GOT3 (cell line): ENCODE results near the gene PLS3.

Source experiments
- DNase-seq: peaks from one replicate; lab custom pipeline; 2025; ENCODE audit warnings: mixed read lengths; lab: John Stamatoyannopoulos, UW

Gene PLS3

DNA sequence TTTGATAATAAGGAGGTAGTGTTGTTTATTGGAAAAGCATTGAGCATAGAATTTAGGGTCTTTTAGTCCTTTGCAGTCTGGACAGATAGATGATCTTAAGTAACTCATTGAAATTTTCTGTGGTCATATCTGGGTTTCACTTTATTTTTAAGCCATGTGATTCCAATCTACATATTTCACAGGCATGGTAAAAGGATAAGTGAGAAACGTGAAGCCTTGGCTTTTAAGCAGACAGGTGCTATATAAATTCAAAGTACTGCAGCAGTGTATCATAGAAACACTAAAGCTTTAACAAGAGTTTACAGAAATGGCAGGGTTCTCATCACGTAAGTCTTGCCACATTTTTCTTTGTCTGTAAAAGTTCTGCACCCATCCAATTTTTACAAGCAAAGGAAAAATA, 4.9 kb downstream of the PLS3 start:
- no peak for DNase-seq

DNA sequence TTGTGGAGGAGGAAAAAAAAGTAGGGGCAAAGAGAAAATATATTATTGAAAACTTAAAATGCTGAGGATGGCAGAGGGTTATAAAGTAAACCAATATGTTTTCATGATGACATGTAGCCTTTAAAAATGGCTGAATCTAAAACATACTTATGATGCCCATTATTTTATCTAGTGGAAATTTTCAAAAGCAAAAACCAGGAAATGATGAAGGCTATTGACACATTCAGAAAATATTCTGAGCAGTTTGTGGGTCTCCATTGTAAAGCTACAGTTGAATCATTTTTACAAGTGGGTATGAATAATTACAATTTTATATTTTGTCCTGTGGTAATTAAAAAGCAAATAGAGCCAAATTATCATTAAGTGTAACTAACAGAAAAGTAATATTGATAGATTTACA, 10.7 kb downstream of the PLS3 start:
- DNase-seq = no peak

DNA sequence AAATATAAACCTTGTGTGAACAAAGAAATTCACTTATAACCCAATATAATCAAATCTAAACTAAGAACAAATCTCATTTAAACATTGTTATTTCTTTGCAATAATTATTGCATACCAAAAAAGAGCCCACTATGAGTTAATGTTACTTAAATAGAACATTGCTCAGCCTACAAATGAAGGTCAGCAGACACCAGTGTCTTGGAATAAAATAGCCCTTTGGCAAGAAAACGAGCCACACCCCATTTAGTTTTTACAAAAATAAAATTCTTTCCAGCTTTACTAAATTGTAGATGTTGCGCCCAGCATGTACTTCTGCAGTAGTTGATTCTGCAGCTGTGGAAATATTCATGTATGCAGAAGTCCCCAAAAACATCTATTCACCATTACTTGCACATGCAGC, 12.2 kb downstream of the PLS3 start:
- no peak for DNase-seq

DNA sequence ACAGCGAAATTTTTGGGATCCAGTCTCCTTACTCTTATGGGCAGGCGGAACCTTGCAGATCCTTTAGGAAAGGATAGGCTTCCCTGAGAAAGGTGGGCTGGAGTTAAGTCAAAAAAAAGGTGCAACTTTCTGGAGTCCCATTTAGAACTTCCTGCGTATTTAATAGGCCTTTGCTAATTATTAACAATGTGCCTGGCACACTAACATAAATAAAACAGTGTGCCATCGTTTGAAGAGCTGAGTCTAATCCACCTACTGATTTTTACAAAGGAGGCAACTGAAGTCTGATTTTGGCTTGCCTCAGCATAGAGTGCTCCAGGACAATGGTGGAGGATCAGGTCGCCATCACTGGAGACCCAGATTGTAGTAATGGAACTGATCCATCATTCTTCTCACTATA, 15.7 kb downstream of the PLS3 start:
- no peak for DNase-seq

DNA sequence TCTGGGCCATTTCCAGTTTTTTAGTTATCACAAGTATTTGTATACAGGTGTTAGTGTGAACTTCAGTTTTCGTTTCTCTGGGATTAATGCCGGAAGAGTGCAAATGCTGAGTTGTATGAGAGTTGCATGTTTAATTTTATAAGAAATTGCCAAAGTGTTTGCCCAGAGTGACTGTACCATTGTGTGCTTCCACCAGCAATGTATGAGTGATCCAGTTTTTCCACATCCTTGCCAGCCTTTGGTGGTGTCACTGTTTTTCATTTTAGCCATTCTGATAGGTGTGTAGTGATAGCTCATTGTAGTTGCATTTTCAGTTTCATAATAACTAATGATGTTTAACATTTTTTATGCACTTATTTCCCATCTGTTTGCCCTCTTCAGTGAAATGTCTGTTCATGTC, 18.4 kb downstream of the PLS3 start:
- no peak for DNase-seq

DNA sequence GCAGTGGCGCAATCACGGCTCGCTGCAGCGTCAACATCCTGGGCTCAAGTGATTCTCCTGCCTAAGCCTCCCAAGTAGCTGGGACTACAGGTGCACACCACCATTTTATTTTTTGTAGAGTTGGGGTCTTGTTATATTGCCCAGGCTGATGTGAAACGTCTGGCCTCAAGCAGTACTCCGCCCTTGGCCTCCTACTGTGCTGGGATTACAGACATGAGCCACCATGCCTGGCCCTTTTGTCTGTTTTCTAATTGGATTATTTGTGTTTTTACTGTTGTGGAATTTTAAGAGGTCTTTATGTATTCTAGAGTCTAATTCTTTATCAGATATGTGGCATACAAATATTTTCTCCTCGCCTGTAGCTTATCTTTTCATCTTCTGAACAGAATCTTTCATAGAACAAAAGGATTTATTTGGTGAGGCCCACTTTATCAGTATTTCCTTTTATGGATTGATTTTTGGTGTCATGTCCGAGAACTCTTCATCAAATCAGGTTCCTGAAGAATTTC, 18.9 kb downstream of the PLS3 start:
- DNase-seq = no peak

DNA sequence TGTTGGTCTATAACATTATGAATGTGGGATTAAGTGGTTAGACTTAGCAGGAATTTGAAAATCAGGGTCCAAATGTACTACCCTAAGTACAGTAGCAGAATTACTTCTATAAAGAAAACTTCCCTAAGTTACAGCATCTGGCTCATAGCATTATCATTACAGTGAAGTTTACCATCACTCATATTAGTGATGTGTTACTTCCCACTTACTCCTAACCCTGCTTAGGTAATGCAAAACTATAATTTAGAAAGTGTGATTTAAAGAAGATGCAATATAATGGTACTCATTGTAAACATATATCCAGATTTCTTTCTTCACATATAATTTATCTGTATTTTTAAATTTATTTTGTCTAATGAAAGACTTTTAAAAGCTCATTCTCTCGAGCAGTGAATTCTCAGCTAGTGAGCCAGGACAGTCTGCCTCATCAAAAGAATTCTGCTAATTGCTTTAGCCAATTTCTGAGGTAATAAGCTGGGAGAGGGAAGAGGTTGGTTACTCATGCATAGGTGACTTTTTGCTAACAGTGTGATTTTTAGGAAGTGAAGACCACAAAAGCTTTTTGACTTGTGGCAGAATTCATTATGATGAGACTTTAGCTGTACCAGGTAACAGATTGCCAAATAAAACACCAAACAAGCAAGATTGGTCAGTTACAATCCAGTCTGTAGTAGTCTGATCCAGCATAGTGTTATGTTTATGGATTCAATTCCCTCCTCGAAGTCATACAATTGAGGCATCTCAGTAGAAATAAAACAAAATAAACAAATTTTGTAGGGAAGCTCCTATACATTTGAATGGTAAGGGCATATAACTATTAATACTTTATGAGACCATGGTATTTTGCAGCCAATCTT, 21.0 kb downstream of the PLS3 start:
- DNase-seq = no peak

DNA sequence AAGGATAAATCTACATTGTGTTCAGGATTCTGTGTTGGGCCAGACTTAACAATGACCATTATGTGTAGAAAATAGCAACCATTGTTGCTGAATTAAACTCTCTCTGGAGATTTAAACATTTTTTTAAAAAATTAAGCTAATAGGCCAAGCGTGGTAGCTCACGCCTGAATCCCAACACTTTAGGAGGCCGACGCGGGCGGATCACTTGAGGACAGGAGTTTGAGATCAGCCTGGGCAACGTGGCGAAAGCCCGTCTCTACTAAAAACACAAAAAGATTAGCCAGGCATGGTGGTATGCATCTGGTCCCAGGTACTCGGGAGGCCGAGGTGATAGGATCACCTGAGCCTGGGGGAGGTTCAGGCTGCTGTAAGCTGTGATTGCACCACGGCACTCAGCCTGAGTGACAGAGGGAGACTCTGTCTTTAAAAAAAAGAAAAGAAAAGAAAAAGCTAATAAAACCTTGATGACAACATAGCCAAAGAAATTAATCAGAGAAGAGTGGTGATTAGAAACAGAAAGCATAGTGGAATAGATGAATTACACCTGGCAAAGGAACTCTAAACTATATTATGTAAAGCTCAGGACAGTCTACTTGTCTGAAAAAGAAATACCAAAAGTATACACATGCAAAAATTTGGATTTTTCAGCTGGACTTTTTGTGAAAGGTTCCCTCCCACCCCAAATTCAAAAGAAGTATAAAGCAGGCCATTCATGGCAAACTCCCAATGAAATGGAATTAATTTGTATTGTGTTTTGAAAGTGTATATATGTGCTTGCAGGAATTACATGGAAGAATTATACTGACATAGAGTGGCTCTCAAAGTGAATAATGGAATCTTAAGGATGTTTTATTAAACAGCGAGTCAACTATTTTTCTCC, 21.9 kb downstream of the PLS3 start:
- DNase-seq = no peak

DNA sequence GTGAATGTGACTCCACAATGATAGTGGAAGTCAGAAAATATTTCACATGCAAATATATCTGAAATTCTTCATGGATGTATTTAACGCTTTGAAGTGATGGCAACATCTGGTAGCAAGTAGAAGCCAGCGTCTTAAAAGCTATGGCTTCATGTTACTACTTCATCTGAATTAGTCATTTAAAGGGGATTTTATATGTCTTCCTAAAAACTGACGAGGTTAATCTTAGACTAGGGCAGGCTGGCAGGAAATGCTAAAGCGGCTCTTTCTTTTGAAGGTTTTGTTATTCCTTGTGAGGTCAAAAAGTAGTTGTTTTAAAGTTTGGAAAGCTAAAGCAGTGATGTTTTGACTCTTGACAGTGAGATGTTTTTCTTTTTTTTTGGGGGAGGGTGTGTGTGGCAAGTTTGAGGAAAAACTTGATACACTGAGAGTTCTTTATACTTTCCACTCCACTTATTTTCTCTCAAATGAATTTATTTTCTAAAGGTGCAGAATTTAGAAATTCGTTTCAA, 22.6 kb downstream of the PLS3 start:
- no peak for DNase-seq

DNA sequence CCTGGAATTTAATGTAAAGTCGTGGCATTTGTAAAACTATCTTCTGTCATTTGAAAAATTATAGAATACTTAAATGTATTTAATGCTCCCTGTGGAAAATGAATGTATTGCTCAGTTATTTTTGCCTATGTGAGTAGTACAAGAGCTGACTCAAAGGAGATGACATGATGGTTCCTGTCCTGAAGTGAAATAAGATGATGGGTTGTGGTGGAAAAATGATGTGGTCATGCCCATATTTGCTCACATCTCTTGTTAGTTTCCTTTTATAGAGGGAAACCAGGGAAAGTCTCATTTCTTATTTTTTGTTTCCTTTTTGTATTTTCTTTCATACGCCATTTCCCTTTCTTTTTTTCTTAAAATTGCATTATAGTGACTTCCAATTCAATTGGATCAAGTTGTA, 23.7 kb downstream of the PLS3 start:
- DNase-seq = no peak

DNA sequence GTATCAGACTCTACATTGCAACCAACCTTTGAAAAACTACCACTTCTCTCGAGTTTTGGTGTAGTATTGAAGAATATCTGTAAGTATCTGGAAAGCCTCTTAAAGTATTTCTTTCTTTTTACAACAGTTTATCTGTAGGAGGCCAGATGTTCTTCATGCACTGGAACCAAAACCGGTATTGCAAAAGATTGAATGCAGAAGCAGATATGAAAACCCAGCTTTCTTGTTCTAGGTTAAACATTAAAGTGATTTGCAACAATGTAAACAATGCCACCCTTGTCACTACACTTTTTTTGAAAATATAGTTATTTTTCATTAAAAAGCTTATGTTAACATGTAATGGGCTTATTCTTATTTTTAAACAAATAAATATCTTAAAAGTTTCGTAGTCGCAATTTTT, 27.2 kb downstream of the PLS3 start:
- DNase-seq = no peak

DNA sequence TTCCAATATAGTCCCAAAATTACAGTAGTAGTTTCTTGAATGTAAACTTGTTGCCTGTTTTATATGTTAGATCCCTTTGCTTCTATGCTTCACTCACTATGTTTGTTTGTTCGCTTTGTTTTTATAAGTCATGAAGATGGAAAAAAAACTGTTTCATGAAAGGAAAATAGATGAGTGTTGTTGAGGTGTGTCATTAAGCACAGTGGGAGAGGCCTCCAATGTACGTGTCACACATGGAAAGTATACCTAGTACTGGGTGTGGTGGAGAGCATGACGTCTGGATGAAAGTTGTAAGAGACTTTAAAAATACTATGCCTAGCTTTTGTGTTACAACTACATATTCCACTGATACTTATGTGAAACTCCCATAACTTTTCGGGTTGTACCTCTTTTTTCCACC, 28.4 kb downstream of the PLS3 start:
- no peak for DNase-seq

DNA sequence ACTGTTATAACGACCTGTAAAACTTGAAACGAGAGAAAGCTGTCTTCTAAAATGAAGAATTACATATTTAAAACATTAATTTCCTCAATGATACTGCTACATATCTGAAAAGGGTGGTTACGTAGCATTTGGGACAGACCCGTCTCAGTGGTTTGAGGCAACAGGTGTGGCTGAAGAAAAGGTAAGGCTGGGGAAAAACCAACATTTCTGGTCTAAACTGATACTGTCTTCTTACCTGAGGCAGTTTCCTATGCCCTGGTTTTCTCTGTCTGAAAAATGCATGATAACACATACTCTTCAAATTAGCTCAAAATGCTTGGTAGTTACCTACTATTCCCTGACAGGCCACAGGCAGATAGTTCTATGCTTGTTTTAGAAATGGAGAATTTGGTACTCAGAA, 30.4 kb downstream of the PLS3 start:
- DNase-seq = no peak

DNA sequence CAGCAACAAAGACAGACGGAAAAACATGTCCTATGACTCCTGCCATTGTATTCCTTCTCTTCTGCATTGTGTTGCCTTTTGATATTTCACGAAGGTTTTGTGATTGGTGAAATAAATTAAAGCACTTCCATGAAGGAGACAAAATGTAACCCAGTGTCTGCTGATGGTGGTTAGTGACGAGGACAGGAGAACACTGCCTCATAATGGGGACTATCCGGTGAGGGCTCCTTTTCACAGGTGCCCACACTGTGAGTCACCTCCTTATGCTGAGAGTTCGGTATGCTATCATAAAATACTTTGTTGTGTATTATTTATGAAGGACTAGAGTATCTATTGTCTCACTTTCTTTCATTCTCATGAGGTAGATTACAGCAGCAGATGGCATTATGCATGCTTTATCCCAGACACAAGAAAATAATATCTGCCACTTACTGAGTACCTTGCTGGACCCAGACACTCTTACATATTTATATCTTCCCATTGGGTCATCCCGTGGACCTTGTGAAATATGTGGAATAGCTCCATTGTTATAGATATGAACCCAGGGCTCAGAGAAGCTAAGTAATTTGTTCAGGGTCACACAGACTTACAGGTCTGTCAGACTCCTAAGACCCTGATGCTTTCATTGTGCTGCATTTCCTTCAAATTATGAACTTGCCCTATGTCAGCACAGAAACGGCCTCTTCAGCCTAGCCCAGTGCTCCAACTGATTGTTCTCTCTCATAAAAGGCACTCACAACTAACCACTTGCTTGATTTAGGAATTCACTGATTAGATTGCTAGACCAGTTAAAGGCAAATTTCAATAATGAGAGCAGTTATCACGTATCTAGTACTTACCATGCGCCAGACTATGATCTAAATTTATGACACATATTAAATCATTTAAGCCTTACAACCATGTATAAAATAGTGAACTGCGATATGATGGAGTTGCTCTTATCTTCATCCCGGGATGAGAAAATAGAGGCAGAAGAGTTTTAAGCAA, 31.2 kb downstream of the PLS3 start:
- DNase-seq = no peak

DNA sequence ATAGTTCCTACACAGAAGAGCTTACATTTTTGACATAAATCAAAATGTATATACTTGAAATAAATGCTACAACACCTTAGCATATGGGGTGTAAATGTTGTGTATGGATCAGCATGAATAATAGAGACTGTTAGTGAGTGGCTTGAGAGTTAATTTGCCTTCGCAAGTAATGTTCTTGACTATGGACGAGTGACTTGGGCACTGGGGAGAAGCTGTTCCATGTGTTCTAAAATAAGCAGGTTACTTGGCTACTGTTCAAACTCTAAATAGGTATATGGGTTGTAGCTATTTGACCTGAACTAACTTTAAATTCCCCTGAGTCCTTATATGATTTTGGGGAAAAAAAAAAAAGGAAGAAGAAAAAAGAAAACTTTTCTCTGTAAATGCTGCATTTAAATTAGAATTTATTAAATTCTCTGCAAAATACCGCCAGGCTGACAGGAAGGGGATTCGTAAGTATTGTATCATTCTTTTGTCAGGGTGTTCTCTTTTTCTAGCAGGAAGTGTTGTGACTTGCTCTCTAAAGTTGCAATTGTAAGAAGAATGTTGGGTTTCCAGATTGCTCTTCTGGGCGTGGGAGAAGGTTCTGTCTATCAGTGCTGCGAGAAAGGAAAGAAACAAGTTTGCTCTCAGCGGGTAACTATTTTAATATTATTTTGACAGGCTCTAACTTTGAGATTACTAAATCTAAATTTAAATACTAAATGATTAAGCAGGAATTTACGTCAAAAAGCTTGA, 32.2 kb downstream of the PLS3 start:
- DNase-seq = no peak

DNA sequence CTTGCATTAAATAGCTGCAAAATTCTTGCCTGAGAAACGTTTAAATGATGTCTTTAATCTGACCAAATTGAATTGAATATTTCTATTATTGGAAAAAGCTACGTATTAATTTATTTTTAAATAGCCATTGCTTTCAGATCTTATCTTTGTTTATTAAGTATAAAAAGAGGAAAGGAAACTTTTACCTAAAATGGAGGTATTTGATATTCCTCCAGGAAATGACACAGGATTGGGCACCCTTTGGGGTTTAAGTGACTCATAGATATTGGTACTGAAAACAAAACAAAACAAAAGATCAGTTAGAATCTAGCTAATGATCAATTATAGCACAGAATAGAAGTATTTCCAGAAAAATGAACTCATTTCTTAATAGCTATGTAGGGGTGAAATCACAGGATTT, 34.1 kb downstream of the PLS3 start:
- no peak for DNase-seq

DNA sequence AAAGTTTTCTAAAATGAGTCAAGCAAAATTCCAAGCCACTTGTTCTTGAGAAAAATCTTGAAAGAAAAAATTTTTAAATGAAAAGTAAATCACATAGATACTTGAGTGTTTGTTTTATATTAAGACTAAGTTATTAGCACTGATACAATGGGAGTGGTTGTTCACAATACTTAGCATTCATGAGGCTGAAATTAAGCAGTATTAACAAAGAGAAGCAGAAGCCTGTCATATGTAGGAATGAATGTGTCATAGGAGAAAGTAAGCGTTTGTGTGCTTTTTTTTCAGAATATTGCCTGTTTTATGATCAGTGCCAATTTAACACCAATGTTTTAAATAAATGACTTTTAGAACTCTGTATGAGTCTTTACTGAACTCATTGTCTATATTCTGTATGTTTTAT, 37.6 kb downstream of the PLS3 start:
- no peak for DNase-seq

DNA sequence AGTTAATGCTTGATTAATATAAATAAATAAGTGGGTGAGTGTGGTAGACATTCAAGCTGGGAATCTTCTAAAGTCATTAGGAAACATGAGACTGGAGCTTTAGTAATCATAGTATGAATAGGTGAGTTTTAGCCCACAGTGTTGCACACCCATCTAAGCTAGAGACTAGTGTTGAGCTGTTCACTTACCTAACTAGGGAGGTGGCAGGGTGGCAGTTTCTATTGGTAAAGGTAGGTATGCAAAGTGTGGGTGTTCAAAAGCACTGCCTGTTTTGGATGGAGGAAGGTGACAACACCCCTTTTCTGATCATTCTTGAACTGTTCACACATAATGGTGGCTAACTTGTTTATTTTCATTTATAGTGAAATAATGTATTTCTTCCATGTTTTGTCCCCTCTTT, 41.3 kb downstream of the PLS3 start:
- no peak for DNase-seq

DNA sequence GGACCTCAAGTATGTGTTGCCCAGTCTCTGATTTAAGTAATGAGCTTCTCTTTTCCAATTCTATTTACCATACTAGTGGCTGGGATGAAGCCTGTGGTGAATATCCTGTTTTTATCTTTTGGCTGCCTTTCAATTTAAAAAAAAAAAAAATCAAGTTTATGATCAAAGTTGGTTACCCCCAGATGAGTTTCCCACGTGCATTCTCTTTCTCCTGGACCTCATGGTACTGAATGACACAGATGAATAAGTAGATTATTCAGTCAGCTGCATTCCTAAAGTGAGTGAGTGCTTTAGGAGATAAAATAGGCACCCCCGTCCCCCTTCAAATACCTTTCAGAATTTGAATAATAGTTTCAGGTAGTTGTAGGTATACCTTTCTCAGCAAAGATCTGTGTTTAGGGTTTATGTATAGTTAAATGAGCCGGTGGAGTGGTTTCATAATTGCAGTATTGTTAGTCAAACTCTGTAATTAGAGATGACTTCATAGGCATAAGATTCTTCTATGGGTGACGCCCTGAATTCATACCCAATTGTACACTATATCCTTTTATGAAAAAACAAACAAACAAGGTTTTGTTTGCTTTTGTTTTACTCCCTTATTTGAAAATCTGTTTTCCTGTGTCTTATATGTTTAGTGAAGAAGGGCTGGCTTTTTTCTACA, 41.9 kb downstream of the PLS3 start:
- no peak for DNase-seq

DNA sequence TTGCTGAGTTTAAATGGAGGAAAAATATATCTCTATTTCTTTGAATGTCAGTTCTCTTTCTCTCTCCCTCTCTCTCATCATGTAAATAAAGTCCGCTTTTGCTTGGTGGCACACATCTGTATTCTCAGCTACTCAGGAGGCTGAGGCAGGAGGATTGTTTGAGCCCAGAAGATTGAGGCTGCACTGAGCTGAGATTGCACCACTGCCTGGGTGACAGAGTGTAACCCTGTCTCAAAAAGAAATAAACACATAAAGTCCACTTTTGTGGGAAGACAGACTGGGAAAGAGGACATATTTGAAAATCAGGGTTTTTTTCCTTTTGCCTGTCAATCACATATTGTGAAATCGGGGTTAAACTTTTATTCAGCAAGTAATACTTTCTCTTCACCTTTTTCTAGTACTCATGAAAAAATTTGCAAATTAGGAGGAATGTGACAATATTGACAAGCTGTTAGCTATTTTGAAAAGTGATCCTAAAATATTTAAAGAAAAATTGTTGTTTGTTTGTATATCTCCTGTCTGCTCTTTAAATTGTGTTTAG, 42.6 kb downstream of the PLS3 start:
- DNase-seq = no peak
